Airway epithelial cell (primary cell): Measurements from ENCODE around the gene CHPF2. TPM values are rescaled to one million over a fixed set of nuclear protein-coding genes. Genes with fewer than 3 reads are reported as not detected.

Experiments used
- total RNA-seq: library from RNA; depleted of rRNA; stranded (reverse); fragments of >200 nt; gene quantifications from 2 replicates; pipeline ENCODE4 v1.2.3, GENCODE V29; 2015

CHPF2 gene, protein sequence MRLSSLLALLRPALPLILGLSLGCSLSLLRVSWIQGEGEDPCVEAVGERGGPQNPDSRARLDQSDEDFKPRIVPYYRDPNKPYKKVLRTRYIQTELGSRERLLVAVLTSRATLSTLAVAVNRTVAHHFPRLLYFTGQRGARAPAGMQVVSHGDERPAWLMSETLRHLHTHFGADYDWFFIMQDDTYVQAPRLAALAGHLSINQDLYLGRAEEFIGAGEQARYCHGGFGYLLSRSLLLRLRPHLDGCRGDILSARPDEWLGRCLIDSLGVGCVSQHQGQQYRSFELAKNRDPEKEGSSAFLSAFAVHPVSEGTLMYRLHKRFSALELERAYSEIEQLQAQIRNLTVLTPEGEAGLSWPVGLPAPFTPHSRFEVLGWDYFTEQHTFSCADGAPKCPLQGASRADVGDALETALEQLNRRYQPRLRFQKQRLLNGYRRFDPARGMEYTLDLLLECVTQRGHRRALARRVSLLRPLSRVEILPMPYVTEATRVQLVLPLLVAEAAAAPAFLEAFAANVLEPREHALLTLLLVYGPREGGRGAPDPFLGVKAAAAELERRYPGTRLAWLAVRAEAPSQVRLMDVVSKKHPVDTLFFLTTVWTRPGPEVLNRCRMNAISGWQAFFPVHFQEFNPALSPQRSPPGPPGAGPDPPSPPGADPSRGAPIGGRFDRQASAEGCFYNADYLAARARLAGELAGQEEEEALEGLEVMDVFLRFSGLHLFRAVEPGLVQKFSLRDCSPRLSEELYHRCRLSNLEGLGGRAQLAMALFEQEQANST
- 39.0 and 40.6 TPM in 2 replicates for total RNA-seq

GRCh38 chr7:151232091-151232916 lies at the start of gene CHPF2:
Gene CHPF2, plus strand, starts transcription at chr7:151232483. Its CDS starts 1,529 bp downstream, at chr7:151234012.

DNA sequence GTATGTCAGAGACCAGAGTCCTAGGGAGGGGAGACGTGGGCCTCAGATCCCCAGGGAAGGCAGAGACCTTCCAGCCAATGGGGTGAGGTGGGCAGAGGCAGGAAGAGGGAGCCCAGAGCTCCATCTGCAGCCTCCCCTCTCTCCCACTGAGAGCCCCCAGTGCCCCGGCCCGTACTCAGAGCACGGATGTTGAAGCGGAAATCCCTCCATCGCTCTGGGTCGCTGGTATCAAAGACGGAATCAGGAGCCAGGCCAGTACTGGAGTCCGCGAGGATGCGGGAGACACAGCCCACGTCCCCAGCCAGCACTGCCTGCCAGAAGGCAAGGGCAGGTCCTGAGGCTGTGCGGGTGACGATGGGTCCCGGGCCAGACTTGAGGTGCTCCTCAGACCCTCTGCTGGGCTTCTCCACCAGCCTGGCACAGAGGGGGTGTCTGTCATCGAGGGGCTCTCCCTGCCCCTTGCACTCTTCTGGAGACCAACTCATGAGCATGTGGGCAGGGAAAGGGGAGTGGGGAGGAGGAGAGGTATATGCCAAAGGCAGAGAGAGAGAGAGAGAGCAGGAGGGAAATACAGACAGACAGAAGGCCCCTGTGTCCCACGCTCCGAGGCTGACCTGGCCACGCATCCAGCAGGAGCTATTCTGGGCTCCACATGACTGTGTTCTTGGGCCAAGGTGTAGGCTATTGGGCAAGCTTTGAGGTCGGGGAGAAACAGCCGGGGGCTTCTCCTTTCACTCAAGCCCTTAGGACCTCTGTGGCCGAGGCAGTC lies 45.5 kb upstream of the CHPF2 start, which contains the start of gene ASB10:
TSS of gene ASB10 (minus strand) at position 611 of the 769 bp plus-strand sequence. CDS start at position 491, 120 bp downstream.

GRCh38 chr7:151210087-151210854 lies 22.0 kb upstream of the CHPF2 start, which contains the start of gene H2BK1:
Gene H2BK1, minus strand, starts transcription at chr7:151210488. Its CDS starts 170 bp downstream, at chr7:151210318.

DNA sequence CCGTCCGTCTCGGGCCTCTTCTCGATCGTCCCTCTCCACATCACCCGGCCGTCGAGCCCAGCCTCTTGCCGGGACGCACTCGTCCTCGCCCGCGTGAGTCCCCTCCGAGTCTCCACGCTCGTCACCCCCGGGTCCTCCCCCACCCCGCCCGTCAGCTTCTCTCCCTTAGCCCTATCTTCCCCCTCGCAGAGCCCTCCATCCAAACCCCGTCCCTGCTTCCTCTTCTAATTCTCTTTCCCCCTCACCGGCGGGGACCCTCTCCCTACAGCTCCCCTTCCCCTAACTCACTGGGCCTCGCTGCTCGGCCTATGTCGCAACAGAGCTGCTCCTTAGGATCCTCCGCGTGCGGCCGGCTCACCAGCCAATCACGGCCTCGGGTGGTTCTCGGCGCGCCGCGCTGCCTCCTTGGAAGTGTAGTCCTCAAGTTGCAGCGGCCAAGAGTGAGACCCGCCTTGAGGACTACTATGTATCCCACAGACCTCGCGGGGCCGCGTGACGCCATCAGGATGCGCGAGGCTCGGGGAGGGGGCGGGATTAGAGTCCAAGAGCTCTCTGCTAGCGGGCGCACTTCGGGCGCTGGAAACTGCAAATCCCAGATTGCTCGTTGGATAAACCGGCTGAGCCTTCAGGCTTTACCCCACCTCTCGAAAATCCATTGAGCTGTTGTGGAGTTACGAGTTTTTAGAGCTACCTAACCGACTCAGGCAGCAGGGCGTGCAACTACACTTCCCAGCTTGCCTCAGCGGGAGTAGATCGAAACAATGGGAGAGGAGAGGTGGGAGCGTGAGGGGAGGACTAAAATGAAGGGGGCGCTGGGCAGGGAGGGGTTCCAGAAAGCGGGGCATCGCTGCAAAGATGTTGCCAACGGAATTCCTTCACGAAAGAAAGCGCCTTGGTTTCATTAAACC lies 5.2 kb upstream of the CHPF2 start, which contains the start of gene ABCF2:
TSS of gene ABCF2 (minus strand) at position 331 of the 908 bp plus-strand sequence. CDS start 747 bp downstream, outside the sequence.

GRCh38 chr7:151248346-151249033 lies 16.2 kb downstream of the CHPF2 start, which contains the start of gene SMARCD3:
Gene SMARCD3, minus strand, starts transcription at chr7:151248694. Its CDS starts 132 bp downstream, at chr7:151248562.

Other genes with a start within 250 kb of the CHPF2 start
- 0.49 and 0.51 TPM in 2 replicates for gene NOS3, start 241.5 kb upstream of the CHPF2 start, total RNA-seq
- gene ATG9B, start 208.0 kb upstream of the CHPF2 start, total RNA-seq: not detected in 2 replicates
- 30.5 and 38.6 TPM in 2 replicates for gene ABCB8, start 204.0 kb upstream of the CHPF2 start, total RNA-seq
- gene ASIC3, start 184.0 kb upstream of the CHPF2 start, total RNA-seq: 0.14 TPM in 1 of 2 replicates, not detected in the other
- 17.0 and 17.4 TPM in 2 replicates for gene CDK5, start 174.6 kb upstream of the CHPF2 start, total RNA-seq
- 55.0 and 69.0 TPM in 2 replicates for gene SLC4A2, start 172.9 kb upstream of the CHPF2 start, total RNA-seq
- 54.4 and 59.1 TPM in 2 replicates for gene FASTK, start 151.7 kb upstream of the CHPF2 start, total RNA-seq
- 45.3 and 59.7 TPM in 2 replicates for gene TMUB1, start 149.0 kb upstream of the CHPF2 start, total RNA-seq
- 85.1 and 99.0 TPM in 2 replicates for gene AGAP3, start 146.0 kb upstream of the CHPF2 start, total RNA-seq
- gene GBX1, start 64.8 kb upstream of the CHPF2 start, total RNA-seq: not detected in 2 replicates
- not detected in 2 replicates for gene ASB10, start 45.2 kb upstream of the CHPF2 start, total RNA-seq
- gene H2BK1, start 22.0 kb upstream of the CHPF2 start, total RNA-seq: not detected in 2 replicates
- 42.6 and 62.3 TPM in 2 replicates for gene ABCF2, start 5.3 kb upstream of the CHPF2 start, total RNA-seq
- 3.7 and 8.1 TPM in 2 replicates for gene SMARCD3, start 16.2 kb downstream of the CHPF2 start, total RNA-seq
- 25.6 and 31.9 TPM in 2 replicates for gene NUB1, start 109.3 kb downstream of the CHPF2 start, total RNA-seq
- gene WDR86, start 177.6 kb downstream of the CHPF2 start, total RNA-seq: 0.14 and 1.8 TPM in 2 replicates
- gene CRYGN, start 207.7 kb downstream of the CHPF2 start, total RNA-seq: not detected in 2 replicates